Measurements from ENCODE around the gene ATRAID.
A peak's percentile ranks its signal among the peaks of the same experiment; 100 is the strongest.

ATRAID gene

DNA sequence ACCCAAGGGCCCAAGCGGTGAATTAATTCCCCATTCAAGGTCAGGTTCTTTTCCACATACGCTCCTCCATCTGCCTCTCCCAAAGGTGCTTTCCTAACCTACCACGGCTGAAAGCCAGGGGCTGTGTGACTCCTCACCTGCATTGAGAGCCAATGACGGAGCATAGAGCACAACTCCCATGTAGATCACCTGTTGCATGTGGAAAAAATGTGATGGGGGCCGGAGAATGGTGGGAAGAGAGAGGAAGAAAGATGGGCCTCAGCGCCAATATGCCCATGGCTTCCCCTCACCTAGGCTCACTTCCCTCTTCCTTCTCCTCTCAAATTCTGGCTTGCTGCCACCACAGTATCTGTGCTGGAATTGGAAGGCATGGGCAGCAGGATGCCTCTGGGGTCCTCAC lies 5.5 kb upstream of the ATRAID start:
- no peak overlapping the region for H3K4me3 ChIP-seq (ENCODE audit: low read depth, low read length)
- in situ Hi-C loops (cut with HindIII; ENCODE audit: low sequenced_read_pairs): no loop called here

DNA sequence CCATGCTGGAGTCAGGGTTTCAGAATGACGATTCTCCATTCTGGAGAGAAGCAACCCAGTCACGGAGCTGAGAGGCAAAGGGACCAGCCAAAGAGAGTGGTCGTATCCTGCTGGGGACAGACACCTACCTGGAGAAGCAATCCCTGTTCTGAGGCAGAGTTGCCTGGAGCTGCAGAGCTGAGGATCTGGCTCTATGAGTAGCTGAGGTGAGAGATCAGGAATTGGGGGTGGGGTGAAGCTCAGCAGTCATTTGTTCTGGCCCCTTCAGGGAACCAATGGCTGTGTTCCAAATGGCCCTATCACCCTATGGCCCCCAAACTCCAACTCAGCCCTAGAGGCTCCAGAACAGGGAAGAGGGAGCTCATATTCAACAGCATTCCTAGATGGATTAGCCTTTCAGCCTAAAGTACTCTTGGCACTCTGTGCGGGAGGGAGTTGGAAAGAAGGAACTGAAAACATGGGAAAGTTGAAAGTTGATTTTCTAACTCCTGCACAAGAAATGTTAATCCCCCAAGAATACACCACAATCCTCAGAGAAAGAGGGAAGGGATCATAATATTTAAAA lies 3.3 kb upstream of the ATRAID start:
- H3K4me3 ChIP-seq (ENCODE audit: low read depth, low read length): no peak overlapping the region
- in situ Hi-C loops (cut with HindIII; ENCODE audit: low sequenced_read_pairs): no loop called here
- TF ChIP-seq, protein P1, sequence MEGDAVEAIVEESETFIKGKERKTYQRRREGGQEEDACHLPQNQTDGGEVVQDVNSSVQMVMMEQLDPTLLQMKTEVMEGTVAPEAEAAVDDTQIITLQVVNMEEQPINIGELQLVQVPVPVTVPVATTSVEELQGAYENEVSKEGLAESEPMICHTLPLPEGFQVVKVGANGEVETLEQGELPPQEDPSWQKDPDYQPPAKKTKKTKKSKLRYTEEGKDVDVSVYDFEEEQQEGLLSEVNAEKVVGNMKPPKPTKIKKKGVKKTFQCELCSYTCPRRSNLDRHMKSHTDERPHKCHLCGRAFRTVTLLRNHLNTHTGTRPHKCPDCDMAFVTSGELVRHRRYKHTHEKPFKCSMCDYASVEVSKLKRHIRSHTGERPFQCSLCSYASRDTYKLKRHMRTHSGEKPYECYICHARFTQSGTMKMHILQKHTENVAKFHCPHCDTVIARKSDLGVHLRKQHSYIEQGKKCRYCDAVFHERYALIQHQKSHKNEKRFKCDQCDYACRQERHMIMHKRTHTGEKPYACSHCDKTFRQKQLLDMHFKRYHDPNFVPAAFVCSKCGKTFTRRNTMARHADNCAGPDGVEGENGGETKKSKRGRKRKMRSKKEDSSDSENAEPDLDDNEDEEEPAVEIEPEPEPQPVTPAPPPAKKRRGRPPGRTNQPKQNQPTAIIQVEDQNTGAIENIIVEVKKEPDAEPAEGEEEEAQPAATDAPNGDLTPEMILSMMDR (IDR thresholded peaks at IDR 0.05; ENCODE audit: low read depth, low read length): no peak
- DNase-seq (ENCODE audit: low read depth, low spot score): no peak

More for the DNA sequence above, 5.5 kb upstream of the ATRAID start:
- TF ChIP-seq, protein P1 (IDR thresholded peaks at IDR 0.05; ENCODE audit: low read depth, low read length): no peak
- no peak for DNase-seq (ENCODE audit: low read depth, low spot score)

DNA sequence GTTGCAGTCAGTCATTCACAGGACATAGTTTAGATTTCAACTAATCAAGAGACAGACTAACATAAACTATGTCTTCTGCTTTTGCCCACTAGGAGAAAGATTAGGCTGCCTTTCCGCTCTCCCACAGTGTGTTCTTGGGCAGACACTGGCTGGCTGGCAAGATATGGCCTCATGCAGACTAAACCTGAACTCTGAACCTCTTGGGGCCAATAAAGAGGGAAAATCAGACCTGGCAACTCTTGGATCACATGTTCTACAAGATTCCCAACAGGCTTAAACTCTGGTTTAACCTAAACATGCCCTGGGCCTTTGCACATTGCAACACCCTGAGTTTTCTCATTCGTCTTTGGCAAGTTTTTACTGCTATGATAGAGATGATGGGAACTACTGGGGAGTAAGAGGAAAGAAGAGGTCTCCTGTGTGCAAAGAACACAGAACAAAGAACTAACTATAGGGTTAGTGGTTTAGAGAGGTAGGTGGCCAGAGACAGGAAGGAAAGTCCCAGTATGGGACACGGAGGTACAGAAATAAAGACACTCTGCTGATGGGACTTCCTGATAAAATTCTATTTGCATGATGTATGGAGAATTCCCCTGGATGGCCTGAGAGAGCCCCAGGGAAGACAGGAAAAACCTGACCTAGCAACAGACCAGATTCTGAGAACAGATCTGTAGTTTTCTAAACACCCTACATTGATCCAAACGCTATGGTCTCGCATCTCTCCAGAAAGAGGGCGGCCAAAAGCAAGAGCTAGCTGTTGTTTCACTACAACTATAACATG lies 2.0 kb upstream of the ATRAID start:
- in situ Hi-C loops (cut with HindIII; ENCODE audit: low sequenced_read_pairs): no loop called here
- no peak for DNase-seq (ENCODE audit: low read depth, low spot score)
- H3K4me3 ChIP-seq (ENCODE audit: low read depth, low read length): no peak overlapping the region
- TF ChIP-seq, protein P1 (IDR thresholded peaks at IDR 0.05; ENCODE audit: low read depth, low read length): no peak

DNA sequence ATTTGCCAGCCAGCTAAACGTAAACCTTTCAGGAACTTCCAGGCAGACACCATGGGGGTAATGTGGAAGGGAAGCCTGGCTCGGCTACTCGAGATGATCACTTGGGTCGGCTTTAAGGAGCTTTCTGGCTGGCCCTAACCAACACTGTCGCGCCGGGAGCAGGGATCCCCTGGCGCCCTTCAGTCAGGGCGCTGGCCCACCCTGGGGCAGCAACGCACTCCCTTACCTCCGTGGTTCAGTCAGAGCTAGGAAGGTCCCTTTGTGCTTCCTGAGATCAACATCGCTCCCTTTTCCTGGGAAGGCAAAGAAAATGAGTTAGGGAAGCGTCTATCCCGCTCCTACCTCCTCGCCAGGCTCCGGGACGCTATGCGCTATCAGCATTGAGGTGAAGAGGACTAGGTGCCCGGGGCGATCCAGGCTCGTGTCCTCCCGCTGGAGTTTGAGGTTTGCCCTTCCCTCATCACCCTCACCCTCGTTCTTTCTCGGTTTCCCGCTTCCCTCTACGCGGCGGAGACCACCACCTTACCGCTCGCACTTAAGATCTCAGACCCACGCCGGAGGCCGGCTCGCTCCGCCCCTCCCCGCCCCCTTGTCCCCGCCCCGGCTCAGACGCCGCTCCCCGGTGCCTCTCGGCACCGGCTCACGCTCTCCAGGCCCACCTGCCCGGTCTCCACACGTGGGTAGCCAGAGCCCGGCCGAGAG lies 449 bp upstream of the ATRAID start:
- in situ Hi-C loops (cut with HindIII; ENCODE audit: low sequenced_read_pairs): no loop called here
- H3K4me3 ChIP-seq (ENCODE audit: low read depth, low read length): peak overlapping the region; percentile 81
- TF ChIP-seq, protein P1 (IDR thresholded peaks at IDR 0.05; ENCODE audit: low read depth, low read length): no peak
- peak; percentile 18 for DNase-seq (ENCODE audit: low read depth, low spot score)

DNA sequence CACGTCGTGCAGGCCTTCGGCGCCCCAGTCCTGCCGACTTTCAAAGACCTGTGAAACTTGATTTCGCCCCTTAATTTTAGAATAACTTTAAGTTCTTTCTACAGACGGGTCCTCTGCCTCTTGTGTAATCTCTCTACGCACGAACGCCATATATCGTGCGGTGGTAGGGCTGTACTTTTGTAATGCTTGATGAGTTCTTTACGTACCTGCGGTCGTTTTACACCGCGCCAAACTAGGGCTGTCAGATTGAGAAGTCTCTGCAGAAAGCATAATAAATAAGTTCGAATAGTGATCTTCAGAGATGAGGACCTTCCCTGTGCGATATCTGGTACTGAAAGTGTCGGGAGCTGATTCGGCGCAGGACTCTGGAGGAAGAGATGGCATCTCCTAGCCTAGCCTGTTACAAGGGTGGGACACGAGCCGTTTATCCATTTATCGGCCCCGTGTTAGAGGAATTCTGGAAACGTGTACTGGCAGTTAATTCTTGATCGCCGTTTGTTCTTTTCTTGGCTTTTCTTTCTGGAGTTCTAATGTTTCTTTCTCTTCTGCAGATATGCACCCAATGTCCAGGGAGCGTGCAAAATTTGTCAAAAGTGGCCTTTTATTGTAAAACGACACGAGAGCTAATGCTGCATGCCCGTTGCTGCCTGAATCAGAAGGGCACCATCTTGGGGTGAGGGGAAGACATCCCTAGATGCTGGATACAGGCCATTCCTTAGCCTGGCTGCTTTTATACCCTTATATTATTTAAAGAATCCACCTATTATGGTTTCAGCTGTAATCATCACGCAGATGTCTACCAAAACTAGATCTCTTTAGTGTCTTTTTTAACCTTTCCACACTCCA lies 1.0 kb downstream of the ATRAID start:
- in situ Hi-C loops (cut with HindIII; ENCODE audit: low sequenced_read_pairs): no loop called here
- peak overlapping the region; percentile 81 for H3K4me3 ChIP-seq (ENCODE audit: low read depth, low read length)
- DNase-seq (ENCODE audit: low read depth, low spot score): peak; percentile 68
- TF ChIP-seq, protein P1 (IDR thresholded peaks at IDR 0.05; ENCODE audit: low read depth, low read length): no peak

DNA sequence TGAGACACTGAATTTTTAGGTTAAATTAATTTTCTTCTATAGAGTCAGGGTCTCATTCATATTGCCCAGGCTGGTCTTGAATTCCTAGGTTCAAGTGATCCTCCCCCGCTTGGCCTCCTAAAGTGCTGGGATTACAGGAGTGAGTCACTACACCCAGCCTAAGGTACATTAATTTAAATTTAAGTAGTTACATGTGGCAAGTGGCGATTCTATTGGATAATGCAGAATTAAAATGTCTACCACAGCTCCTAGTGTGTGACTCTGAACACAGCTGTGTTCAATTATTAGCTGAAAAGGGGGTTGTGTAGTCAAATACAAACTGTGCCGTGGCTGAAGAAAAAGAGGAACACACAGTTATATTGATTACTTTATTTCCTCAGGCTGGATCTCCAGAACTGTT lies 3.1 kb downstream of the ATRAID start:
- no peak for DNase-seq (ENCODE audit: low read depth, low spot score)
- no peak overlapping the region for H3K4me3 ChIP-seq (ENCODE audit: low read depth, low read length)
- in situ Hi-C loops (cut with HindIII; ENCODE audit: low sequenced_read_pairs): no loop called here
- TF ChIP-seq, protein P1 (IDR thresholded peaks at IDR 0.05; ENCODE audit: low read depth, low read length): no peak
